ENCODE measurements around the gene ADTRP.

ADTRP gene

GRCh38 chr6:11773013-11773412, 5.6 kb downstream of the ADTRP start:
- DNase-seq (ENCODE audit: low spot score) = no peak

GRCh38 chr6:11772109-11772825, 6.3 kb downstream of the ADTRP start:
- peak; percentile 70 for DNase-seq (ENCODE audit: low spot score)

DNA sequence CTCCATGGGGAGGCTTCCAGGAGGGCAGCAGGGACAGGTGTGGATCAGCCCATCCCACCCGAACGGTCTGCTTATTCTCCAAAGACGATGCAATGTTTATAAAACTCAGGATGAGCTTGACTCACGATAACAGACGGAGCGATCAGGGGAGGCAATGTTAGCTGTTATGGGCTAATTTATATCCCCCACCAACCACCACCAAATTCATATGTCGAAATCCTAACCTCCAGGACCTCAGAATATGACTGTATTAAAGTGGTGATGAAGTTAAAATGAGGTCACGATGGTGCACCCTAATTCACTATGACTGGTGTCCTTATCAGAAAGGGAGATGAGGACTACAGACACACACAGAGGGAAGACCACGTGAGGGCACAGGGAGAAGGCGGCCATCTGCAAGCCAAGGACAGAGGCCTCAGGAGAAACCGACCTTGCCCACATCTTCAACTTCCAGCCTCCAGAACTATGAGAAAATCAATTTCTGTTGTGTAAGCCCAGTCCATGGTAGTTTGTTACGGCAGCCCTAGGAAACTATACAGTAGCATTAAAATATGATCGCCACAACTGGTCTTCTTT, 7.0 kb downstream of the ADTRP start:
- DNase-seq (ENCODE audit: low spot score) = no peak

- DNase-seq (ENCODE audit: low spot score) = peak; percentile 96
Measured at GRCh38 chr6:11770546-11771466, 7.8 kb downstream of the ADTRP start.

- DNase-seq (ENCODE audit: low spot score) = no peak
Measured at GRCh38 chr6:11769811-11770545, 8.6 kb downstream of the ADTRP start.

DNA sequence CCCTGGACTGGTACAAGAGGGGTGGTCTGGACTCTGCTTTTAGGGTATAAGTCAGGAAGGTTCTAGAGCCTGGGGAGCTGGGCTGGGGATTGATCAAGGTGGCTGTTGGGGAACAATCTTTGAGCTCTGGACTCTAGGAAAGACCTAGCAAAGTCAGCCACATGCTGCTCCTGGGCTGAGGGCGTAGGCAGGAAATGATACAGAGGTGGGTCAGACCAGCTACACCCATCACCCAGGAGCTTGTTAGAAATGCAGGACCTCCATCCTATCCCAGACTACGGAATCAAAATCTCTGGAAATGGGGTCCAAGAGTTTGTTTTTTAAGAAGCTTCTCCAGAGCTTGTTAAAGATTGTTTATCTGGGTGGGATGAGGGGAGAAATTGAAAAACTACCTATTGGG, 9.4 kb downstream of the ADTRP start:
- DNase-seq (ENCODE audit: low spot score) = no peak

DNA sequence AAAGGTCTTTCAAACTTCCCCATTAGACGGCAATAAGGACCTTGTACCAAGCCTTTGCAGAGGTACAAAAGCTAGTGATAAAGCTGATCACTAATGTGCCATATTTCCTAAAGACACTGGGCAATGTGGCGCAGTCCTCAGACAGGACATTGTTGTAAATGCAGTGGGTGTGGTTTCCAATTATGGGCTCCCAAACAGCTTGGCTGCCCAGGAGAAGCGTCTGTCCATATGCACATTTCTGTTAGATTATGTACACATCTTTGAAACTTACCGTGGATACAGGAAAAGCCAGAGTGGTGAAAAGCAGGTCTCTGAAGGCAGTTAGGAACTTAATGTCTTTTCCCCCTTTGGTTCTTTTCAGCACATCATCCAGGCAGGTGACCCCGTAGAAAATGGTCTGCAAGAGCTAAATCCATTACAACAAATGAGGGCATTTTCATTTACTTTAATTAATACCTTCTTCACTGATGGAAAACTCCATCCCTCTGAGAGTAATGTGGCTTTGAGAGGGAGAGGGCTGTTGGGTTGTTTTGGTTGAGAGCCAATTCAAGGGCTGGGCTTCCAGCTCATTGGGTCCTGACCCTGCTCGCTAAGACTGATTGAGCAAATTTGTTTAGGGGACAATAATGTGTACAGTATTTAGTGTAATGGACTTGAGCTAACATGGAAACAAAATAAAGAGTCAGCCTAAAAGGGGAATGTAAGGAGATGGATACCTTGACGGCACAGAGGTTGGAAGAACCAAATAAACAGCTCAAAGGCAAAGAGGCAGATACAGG, 10.4 kb downstream of the ADTRP start:
- DNase-seq (ENCODE audit: low spot score) = no peak

- DNase-seq (ENCODE audit: low spot score) = no peak
Measured at GRCh38 chr6:11767458-11767857, 11.1 kb downstream of the ADTRP start.

DNA sequence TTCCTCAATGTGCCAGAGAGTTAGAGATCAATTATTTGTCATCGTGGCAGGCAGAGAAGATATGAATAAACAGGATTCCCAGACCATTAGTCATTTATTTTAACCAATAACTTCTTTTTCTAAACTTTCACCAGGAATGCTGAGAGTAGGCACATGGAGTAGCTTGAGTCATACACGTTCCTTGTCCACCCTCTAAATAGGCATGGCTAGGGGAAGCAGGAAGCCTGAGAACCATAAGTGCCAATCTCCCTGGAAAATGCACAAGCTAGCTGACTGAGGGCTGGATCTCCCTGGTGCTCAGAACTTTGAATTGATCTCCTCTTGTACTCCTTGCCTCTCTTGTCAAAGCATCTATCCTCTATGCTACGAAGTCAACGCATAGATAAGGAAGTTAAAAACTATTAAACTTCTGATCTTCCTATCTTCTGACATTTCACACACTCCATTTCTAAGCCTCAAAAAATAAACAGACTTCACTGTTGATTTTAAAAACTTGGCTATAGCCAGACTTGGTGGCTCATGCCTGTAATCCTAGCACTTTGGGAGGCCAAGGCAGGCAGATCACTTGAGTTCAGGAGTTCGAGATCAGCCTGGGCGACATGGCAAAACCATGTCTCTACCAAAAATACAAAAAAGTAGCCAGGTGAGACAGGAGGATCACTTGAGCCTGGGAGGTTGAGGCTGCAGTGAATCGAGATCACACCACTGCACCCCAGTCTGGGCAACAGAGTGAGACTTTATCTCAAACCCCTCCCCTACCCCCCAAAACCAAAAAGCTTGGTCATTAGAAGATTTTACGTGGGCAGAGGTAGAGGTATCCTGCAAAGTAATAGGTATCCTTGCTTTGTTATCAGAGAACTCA, 11.8 kb downstream of the ADTRP start:
- peak; percentile 84 for DNase-seq (ENCODE audit: low spot score)

DNA sequence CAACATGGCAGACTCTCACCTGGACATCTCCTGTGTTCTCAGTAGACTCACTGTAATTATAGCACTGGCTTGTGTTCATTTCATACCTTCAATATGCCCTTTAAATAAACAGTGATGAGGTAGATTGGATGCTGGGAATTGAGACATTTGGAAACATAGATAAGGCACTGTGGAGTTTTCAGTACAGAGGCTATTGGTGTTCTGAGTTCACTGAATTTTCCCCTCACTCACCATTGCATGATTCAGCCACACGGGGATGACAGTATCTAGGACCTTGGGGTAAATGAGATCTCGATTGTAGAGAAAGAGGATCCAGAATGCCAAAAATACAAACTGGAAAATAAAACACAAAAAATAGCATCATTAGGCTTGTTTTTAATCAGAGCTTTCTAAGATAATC, 12.6 kb downstream of the ADTRP start:
- no peak for DNase-seq (ENCODE audit: low spot score)

DNA sequence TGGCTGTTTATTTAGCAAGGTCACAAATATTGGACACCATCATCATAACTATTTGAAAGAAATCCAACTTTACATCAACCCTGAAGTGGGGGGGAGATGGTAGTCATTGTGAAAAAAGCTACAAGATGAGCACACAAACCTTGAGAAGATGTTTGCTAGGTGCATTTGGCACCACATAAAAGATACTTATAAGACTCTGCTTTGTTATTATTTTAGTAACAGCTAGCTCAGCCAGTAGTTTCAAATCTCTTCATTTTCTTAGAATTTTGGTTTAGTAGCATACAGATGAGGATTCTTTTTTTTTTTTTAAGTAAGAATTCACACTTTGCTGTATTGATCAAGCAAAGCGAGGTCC, 14.4 kb downstream of the ADTRP start:
- DNase-seq (ENCODE audit: low spot score) = no peak

GRCh38 chr6:11763460-11764249, 14.9 kb downstream of the ADTRP start:
- DNase-seq (ENCODE audit: low spot score) = no peak

DNA sequence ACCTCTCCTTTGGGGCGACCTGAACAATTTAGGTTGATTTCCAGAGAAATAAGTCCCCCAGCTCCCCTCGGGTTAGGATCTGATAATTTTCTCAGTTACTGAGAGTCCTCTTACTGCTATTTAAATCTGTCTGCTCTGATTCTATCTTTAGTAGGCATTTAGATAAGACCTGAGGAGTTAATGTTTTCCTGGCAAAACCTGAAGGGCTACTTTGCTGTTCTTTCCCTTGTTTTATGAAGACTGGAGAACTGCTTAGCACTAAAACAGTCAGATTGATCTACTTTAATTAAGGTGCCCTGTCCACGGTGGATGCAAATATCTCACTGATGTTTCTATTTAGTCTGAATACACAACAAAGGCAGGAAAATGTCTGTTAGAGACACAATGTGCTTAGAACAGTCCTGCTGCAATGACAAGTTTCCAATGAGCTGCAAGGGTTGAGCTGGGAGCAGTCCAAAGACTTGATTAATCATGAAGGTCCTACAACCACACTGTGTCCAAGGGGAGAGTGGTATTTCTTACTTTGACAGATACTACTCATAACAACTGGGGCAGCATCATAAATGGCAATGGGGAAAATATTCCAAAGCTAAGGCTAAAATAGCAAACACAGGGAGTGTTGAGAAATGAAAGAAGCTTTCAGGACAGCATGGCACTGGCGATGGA, 15.7 kb downstream of the ADTRP start:
- no peak for DNase-seq (ENCODE audit: low spot score)

- DNase-seq (ENCODE audit: low spot score) = no peak
Measured at GRCh38 chr6:11761744-11762620, 16.6 kb downstream of the ADTRP start.

GRCh38 chr6:11760015-11760473, 18.6 kb downstream of the ADTRP start:
- no peak for DNase-seq (ENCODE audit: low spot score)

GRCh38 chr6:11758878-11759277, 19.7 kb downstream of the ADTRP start:
- no peak for DNase-seq (ENCODE audit: low spot score)

GRCh38 chr6:11756726-11757125, 21.9 kb downstream of the ADTRP start:
- no peak for DNase-seq (ENCODE audit: low spot score)

DNA sequence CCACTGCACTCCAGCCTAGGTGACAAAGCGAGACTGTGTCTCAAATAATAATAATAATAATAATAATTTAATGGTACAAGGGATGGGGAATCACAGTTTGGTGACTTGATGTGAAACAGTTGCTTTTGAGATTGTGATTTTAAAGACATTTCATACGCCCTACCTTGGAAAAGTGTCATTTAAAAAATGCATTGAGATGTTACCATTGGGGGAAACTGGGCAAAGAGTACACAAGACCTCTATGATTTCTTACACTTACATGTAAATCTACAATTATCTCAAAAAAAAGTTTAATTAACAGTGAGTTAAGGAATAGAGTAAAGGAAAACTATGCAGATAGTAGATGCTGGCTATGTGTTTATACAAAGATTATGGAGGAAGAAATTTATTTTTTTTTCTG, 22.3 kb downstream of the ADTRP start:
- DNase-seq (ENCODE audit: low spot score) = no peak
